ENCODE data around the gene TMEM178B. TPM values are rescaled to one million over a fixed set of nuclear protein-coding genes. Genes with fewer than 3 reads are reported as not detected.

TMEM178B gene
- total and polyA plus RNA-seq, 2 of the 13 experiments (the other 11 are each of a cell fraction or from before 2014, with no cell fraction given), result 0.01 to 0.02 TPM

DNA sequence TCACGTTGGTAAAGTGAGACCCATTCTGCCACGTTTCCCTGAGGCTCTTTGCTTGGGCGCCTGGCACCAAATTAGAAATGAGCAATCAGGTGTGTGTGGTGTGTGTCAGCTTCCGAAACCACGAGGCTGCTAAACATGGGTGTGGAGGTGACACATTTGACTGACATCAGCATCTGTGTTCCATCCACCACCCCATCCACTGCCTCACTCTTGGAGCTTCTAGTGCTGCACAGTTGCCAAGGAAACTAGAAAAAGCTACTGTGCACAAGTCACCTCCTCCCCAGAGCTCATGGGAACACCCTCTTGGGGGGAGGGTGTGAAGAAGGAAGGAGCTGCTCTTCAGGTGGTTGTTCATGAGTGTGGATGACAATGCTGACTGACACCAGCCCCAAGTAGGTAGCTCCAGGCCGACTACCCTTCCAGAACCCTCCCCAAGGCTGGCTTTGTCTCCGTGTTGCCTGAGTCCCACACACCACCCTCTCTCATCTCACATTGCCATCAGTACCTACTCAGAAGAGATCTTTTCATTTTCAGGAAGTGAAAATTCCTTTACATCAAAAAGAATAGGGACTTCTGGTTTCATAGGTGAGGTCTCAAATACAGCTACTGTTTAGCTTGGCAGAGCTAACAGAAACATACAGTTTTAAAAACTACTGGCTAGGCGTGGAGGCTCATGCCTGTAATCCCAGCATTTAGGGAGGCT is 152.2 kb downstream of the TMEM178B start:
- POLR2A ChIA-PET, result no interaction called here
- in situ Hi-C loops (cut with HindIII; ENCODE audit: extremely low pct_ligation_motif_present, low pct_unique_long_range_greater_than_20kb) (no loop called here), intact Hi-C loops (cut with micrococcal nuclease; ENCODE audit: unreplicated experiment) (no loop called here)
- no peak overlapping the region for H3K27ac ChIP-seq (ENCODE audit: extremely low read length, insufficient read depth, low read length)
- no peak for TF ChIP-seq IRF2 (CRISPR knock-in tag; IDR thresholded peaks at IDR 0.05)
- no peak for TF ChIP-seq MEIS1 (CRISPR knock-in tag; IDR thresholded peaks at IDR 0.05; ENCODE audit: borderline replicate concordance)
- TF ChIP-seq MAFK (conservative IDR thresholded peaks at IDR 0.05 in 1 of 2, IDR thresholded peaks at IDR 0.05 in 1 of 2; ENCODE audit: low read length in 2 of 2), result no peak
- no peak for TF ChIP-seq CSRNP1 (CRISPR knock-in tag; IDR thresholded peaks at IDR 0.05)
- no peak for TF ChIP-seq ZBTB7B (CRISPR knock-in tag; IDR thresholded peaks at IDR 0.05)
- TF ChIP-seq, protein P1, sequence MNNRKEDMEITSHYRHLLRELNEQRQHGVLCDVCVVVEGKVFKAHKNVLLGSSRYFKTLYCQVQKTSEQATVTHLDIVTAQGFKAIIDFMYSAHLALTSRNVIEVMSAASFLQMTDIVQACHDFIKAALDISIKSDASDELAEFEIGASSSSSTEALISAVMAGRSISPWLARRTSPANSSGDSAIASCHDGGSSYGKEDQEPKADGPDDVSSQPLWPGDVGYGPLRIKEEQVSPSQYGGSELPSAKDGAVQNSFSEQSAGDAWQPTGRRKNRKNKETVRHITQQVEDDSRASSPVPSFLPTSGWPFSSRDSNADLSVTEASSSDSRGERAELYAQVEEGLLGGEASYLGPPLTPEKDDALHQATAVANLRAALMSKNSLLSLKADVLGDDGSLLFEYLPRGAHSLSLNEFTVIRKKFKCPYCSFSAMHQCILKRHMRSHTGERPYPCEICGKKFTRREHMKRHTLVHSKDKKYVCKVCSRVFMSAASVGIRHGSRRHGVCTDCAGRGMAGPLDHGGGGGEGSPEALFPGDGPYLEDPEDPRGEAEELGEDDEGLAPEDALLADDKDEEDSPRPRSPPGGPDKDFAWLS (CRISPR knock-in tag; IDR thresholded peaks at IDR 0.05; ENCODE audit: borderline replicate concordance), result no peak
- TF ChIP-seq ZNF644 (CRISPR knock-in tag; IDR thresholded peaks at IDR 0.05; ENCODE audit: low read depth), result no peak
- no peak for TF ChIP-seq ETV5 (CRISPR knock-in tag; IDR thresholded peaks at IDR 0.05; ENCODE audit: borderline replicate concordance)
- TF ChIP-seq, protein P2, sequence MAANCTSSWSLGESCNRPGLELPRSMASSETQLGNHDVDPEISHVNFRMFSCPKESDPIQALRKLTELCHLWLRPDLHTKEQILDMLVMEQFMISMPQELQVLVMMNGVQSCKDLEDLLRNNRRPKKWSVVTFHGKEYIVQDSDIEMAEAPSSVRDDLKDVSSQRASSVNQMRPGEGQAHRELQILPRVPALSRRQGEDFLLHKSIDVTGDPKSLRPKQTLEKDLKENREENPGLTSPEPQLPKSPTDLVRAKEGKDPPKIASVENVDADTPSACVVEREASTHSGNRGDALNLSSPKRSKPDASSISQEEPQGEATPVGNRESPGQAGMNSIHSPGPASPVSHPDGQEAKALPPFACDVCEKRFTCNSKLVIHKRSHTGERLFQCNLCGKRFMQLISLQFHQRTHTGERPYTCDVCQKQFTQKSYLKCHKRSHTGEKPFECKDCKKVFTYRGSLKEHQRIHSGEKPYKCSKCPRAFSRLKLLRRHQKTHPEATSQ (CRISPR knock-in tag; IDR thresholded peaks at IDR 0.05; ENCODE audit: borderline replicate concordance), result no peak
- no peak for TF ChIP-seq ZNF839 (CRISPR knock-in tag; IDR thresholded peaks at IDR 0.05; ENCODE audit: borderline replicate concordance)
- TF ChIP-seq FLYWCH1 (CRISPR knock-in tag; IDR thresholded peaks at IDR 0.05), result no peak
- TF ChIP-seq, protein P3, sequence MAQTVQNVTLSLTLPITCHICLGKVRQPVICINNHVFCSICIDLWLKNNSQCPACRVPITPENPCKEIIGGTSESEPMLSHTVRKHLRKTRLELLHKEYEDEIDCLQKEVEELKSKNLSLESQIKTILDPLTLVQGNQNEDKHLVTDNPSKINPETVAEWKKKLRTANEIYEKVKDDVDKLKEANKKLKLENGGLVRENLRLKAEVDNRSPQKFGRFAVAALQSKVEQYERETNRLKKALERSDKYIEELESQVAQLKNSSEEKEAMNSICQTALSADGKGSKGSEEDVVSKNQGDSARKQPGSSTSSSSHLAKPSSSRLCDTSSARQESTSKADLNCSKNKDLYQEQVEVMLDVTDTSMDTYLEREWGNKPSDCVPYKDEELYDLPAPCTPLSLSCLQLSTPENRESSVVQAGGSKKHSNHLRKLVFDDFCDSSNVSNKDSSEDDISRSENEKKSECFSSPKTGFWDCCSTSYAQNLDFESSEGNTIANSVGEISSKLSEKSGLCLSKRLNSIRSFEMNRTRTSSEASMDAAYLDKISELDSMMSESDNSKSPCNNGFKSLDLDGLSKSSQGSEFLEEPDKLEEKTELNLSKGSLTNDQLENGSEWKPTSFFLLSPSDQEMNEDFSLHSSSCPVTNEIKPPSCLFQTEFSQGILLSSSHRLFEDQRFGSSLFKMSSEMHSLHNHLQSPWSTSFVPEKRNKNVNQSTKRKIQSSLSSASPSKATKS (CRISPR knock-in tag; IDR thresholded peaks at IDR 0.05), result no peak
- TF ChIP-seq ZEB1 (IDR thresholded peaks at IDR 0.05; ENCODE audit: insufficient replicate concordance, low read depth), result no peak
- TF ChIP-seq JUND (CRISPR knock-in tag; IDR thresholded peaks at IDR 0.05), result no peak
- no peak for TF ChIP-seq PHB2 (IDR thresholded peaks at IDR 0.05; ENCODE audit: partially characterized antibody)
- TF ChIP-seq FIP1L1 (IDR thresholded peaks at IDR 0.05; ENCODE audit: borderline replicate concordance, insufficient read depth, low read depth, low read length), result no peak
- no peak for TF ChIP-seq ZMAT3 (CRISPR knock-in tag; conservative IDR thresholded peaks at IDR 0.05)
- DNase-seq (ENCODE audit: low spot score), result no peak
- H3K9ac ChIP-seq (ENCODE audit: insufficient read depth, low read depth, low read length), result no peak overlapping the region
- no peaks in the 10 kb centered on the region for H3K9me3 ChIP-seq (ENCODE audit: low read length)
- WGBS (ENCODE audit: low lambda C conversion rate), result 12% methylated on average over 8 of the region's 8 CpGs
- no peaks in the 10 kb centered on the region for H4K20me1 ChIP-seq (ENCODE audit: insufficient read depth, low read length)
- BruUV-seq (replicated peaks), result no TSS peak
- no peaks in the 10 kb centered on the region for H3K79me2 ChIP-seq (ENCODE audit: insufficient read depth, low read length)
- no peak overlapping the region for H3K4me3 ChIP-seq (replicated peaks in 1 of 3; ENCODE audit: insufficient read depth in 1 of 3, low read depth in 2 of 3, low read length in 3 of 3)
- no peaks in the 10 kb centered on the region for H3K36me3 ChIP-seq (replicated peaks in 1 of 2; ENCODE audit: control insufficient read depth in 1 of 2, insufficient read depth in 2 of 2, low read length in 2 of 2)
- peaks cover 5% of the 10 kb centered on the region for H3K4me1 ChIP-seq (ENCODE audit: insufficient read depth, low read length)
- CTCF ChIA-PET (ENCODE audit: low intra/inter-chr PET ratio, low total read pairs), result no interaction called here
- ATAC-seq, result no peak
- H3K27me3 ChIP-seq (ENCODE audit: control insufficient read depth in 1 of 2, insufficient read depth in 2 of 2, low read length in 2 of 2), result no peaks in the 10 kb centered on the region
- no peak overlapping the region for H3K4me2 ChIP-seq (ENCODE audit: low read depth, low read length)
- no peak overlapping the region for H2AFZ ChIP-seq (ENCODE audit: low read length)
- no peak for FAIRE-seq

Measured in HepG2 (cell line).